Epithelial cell of prostate (primary cell): ENCODE measurements around the gene GYS2.
"Not testable (repeated sequence)": the region's sequence is repeated elsewhere in the genome, so short reads cannot be mapped to it uniquely, and the experiment has no call there.

ENCODE experiments used
- DNase-seq: peaks from one replicate; pipeline ENCODE4 v3.0.0-alpha.2; 2011; ENCODE audit warnings: low read depth, low spot score
- H3K27ac ChIP-seq: fragments of 450-650 bp; 2 replicates; pipeline ENCODE4 v1.5.1; 2017; ENCODE audit warnings: mild to moderate bottlenecking

GYS2 gene

GRCh38 chr12:21604245-21605101, at the start of gene GYS2:
Gene GYS2, minus strand, starts transcription at chr12:21604847. Its CDS starts 255 bp downstream, at chr12:21604592.
- H3K27ac ChIP-seq = no peak within 1 kb of the TSS
- no peak for DNase-seq

GRCh38 chr12:21651821-21652220, 47.2 kb upstream of the GYS2 start:
- H3K27ac ChIP-seq = no peak overlapping the region
- DNase-seq = no peak

- no peak for DNase-seq
- no peak overlapping the region for H3K27ac ChIP-seq
These were observed 46.4 kb upstream of the GYS2 start for GRCh38 chr12:21650997-21651396.

GRCh38 chr12:21649034-21649433, 44.4 kb upstream of the GYS2 start:
- no peak overlapping the region for H3K27ac ChIP-seq
- DNase-seq = no peak

GRCh38 chr12:21648378-21648777, 43.7 kb upstream of the GYS2 start:
- DNase-seq = no peak
- H3K27ac ChIP-seq = no peak overlapping the region

GRCh38 chr12:21647179-21647578, 42.5 kb upstream of the GYS2 start:
- DNase-seq = no peak
- H3K27ac ChIP-seq = peak overlapping the region; percentile 82

- DNase-seq = not testable (repeated sequence)
- H3K27ac ChIP-seq = peak overlapping the region; percentile 82
These were observed 40.4 kb upstream of the GYS2 start for GRCh38 chr12:21645041-21645500.

GRCh38 chr12:21644516-21644915, 39.9 kb upstream of the GYS2 start:
- H3K27ac ChIP-seq = peak overlapping the region; percentile 82
- no peak for DNase-seq

- no peak for DNase-seq
- H3K27ac ChIP-seq = peak overlapping the region; percentile 82
These were observed 39.1 kb upstream of the GYS2 start for GRCh38 chr12:21643758-21644157.

GRCh38 chr12:21642707-21643389, 38.2 kb upstream of the GYS2 start:
- no peak for DNase-seq
- H3K27ac ChIP-seq = peak overlapping the region; percentile 82

GRCh38 chr12:21638054-21638891, 33.6 kb upstream of the GYS2 start:
- no peak for DNase-seq
- no peak overlapping the region for H3K27ac ChIP-seq

- H3K27ac ChIP-seq = no peak overlapping the region
- DNase-seq = no peak
These were observed 29.6 kb upstream of the GYS2 start for GRCh38 chr12:21634245-21634644.

- no peak overlapping the region for H3K27ac ChIP-seq
- no peak for DNase-seq
These were observed 26.7 kb upstream of the GYS2 start for GRCh38 chr12:21631367-21631766.

- H3K27ac ChIP-seq = no peak overlapping the region
- no peak for DNase-seq
These were observed 23.3 kb upstream of the GYS2 start for GRCh38 chr12:21627924-21628323.

GRCh38 chr12:21618566-21618965, 13.9 kb upstream of the GYS2 start:
- no peak overlapping the region for H3K27ac ChIP-seq
- no peak for DNase-seq

- no peak overlapping the region for H3K27ac ChIP-seq
- DNase-seq = no peak
These were observed 12.4 kb upstream of the GYS2 start for GRCh38 chr12:21617030-21617429.

- no peak overlapping the region for H3K27ac ChIP-seq
- no peak for DNase-seq
These were observed 10.8 kb upstream of the GYS2 start for GRCh38 chr12:21615431-21615830.

- no peak overlapping the region for H3K27ac ChIP-seq
- no peak for DNase-seq
These were observed 9.9 kb upstream of the GYS2 start for GRCh38 chr12:21614506-21614905.

- H3K27ac ChIP-seq = no peak overlapping the region
- no peak for DNase-seq
These were observed 9.3 kb upstream of the GYS2 start for GRCh38 chr12:21613931-21614330.

GRCh38 chr12:21608196-21608595, 3.5 kb upstream of the GYS2 start:
- no peak for DNase-seq
- H3K27ac ChIP-seq = no peak overlapping the region

GRCh38 chr12:21607701-21608100, 3.1 kb upstream of the GYS2 start:
- DNase-seq = no peak
- no peak overlapping the region for H3K27ac ChIP-seq
